MM.1S (cell line): Measurements from ENCODE around the gene RIPK4.

Experiments used
- DNase-seq: peaks from one replicate; pipeline ENCODE4 v3.0.0-alpha.2; 2015
- H2AFZ ChIP-seq: fragments of 300-600 bp; sonication (generic); 2 replicates; pipeline ENCODE4 v1.6.0; 2016; ENCODE audit warnings: antibody characterized with exemption, low read length
- H3F3A ChIP-seq: fragments of 300-600 bp; sonication (generic); 2 replicates; pipeline ENCODE4 v1.6.1; 2016; ENCODE audit warnings: mild to moderate bottlenecking, antibody characterized with exemption, low read length, moderate library complexity, mixed read lengths; ENCODE audit not compliant: insufficient read depth
- H3K27ac ChIP-seq: fragments of 300-600 bp; sonication (generic); 2 replicates; pipeline ENCODE4 v1.5.1; 2016; ENCODE audit warnings: mild to moderate bottlenecking, low read length
- H3K27me3 ChIP-seq: fragments of 300-600 bp; sonication (generic); replicated peaks from 2 replicates; pipeline ENCODE4 v1.6.0; 2016; ENCODE audit warnings: low read length; ENCODE audit not compliant: insufficient read depth
- H3K36me3 ChIP-seq: fragments of 300-600 bp; sonication (generic); replicated peaks from 2 replicates; pipeline ENCODE4 v1.6.1; 2016; ENCODE audit warnings: mild to moderate bottlenecking, low read length, mixed read lengths; ENCODE audit not compliant: insufficient read depth
- H3K4me1 ChIP-seq: fragments of 300-600 bp; sonication (generic); 2 replicates; pipeline ENCODE4 v1.6.1; 2016; ENCODE audit warnings: low read length, mixed read lengths
- H3K4me2 ChIP-seq: fragments of 300-600 bp; sonication (generic); 2 replicates; pipeline ENCODE4 v1.6.0; 2016; ENCODE audit warnings: low read depth, low read length
- H3K4me3 ChIP-seq: fragments of 300-600 bp; sonication (generic); 2 replicates; pipeline ENCODE4 v1.5.1; 2016; ENCODE audit warnings: low read length, mixed read lengths
- H3K79me2 ChIP-seq: fragments of 300-600 bp; sonication (generic); 2 replicates; pipeline ENCODE4 v1.6.1; 2016; ENCODE audit warnings: mixed run types, low read length, mixed read lengths
- H3K9ac ChIP-seq: fragments of 300-600 bp; sonication (generic); 2 replicates; pipeline ENCODE4 v1.6.1; 2016; ENCODE audit warnings: low read length, mixed read lengths
- H3K9me2 ChIP-seq: fragments of 300-600 bp; sonication (generic); replicated peaks from 2 replicates; pipeline ENCODE4 v1.6.1; 2016; ENCODE audit warnings: mild to moderate bottlenecking, low read length, mixed read lengths; ENCODE audit not compliant: insufficient read depth
- H3K9me3 ChIP-seq: fragments of 300-600 bp; sonication (generic); replicated peaks from 2 replicates; pipeline ENCODE4 v1.6.1; 2016; ENCODE audit warnings: mild to moderate bottlenecking, low read length, mixed read lengths; ENCODE audit not compliant: insufficient read depth
- H4K20me1 ChIP-seq: fragments of 300-600 bp; sonication (generic); 2 replicates; pipeline ENCODE4 v1.6.1; 2016; ENCODE audit warnings: mild to moderate bottlenecking, low read length, moderate library complexity, mixed read lengths; ENCODE audit not compliant: insufficient read depth
- CTCF ChIP-seq: fragments of 300-600 bp; sonication (generic); IDR thresholded peaks from 2 replicates; pipeline ENCODE4 v1.5.1; 2016; ENCODE audit warnings: antibody characterized with exemption, low read length, mixed read lengths
- EZH2 ChIP-seq: fragments of 300-600 bp; sonication (generic); optimal IDR thresholded peaks from 2 replicates; pipeline ENCODE3; 2017; ENCODE audit warnings: low read depth, mild to moderate bottlenecking, antibody characterized with exemption, low read length, mixed read lengths
- EZH2phosphoT487 ChIP-seq: fragments of 300-600 bp; sonication (generic); IDR thresholded peaks from 2 replicates; pipeline ENCODE4 v1.6.1; 2018; ENCODE audit warnings: antibody characterized with exemption, low read length

Gene RIPK4

GRCh38 chr21:41805643-41806042, 38.8 kb upstream of the RIPK4 start:
- Histone ChIP-seq H3K4me3 (no peak overlapping the region), H3K36me3 (no peaks in the 10 kb centered on the region), H4K20me1 (no peaks in the 10 kb centered on the region), H3F3A (no peaks in the 10 kb centered on the region), H2AFZ (no peak overlapping the region), H3K9me2 (no peaks in the 10 kb centered on the region), H3K27me3 (no peaks in the 10 kb centered on the region), H3K27ac (no peak overlapping the region), H3K9me3 (no peaks in the 10 kb centered on the region), H3K4me1 (peaks cover 2% of the 10 kb centered on the region; the same call in 1 of the 2 replicates), H3K9ac (no peak overlapping the region), H3K79me2 (0 out of 2 replicates have a peak, but pooled peaks cover 5% of the 10 kb centered on the region), H3K4me2 (no peak overlapping the region)
- no peak for TF ChIP-seq CTCF
- TF ChIP-seq EZH2phosphoT487: no peak
- no peak for TF ChIP-seq EZH2
- DNase-seq: no peak

- Histone ChIP-seq H3F3A (0 out of 2 replicates have a peak, but pooled peaks cover 2% of the 10 kb centered on the region), H3K79me2 (0 out of 2 replicates have a peak, but pooled peaks cover 5% of the 10 kb centered on the region), H3K36me3 (no peaks in the 10 kb centered on the region), H3K4me3 (no peak overlapping the region), H3K9me2 (no peaks in the 10 kb centered on the region), H3K9ac (no peak overlapping the region), H4K20me1 (no peaks in the 10 kb centered on the region), H2AFZ (no peak overlapping the region), H3K9me3 (no peaks in the 10 kb centered on the region), H3K27me3 (no peaks in the 10 kb centered on the region), H3K4me2 (no peak overlapping the region), H3K4me1 (peaks cover 8% of the 10 kb centered on the region; the same call in 1 of the 2 replicates), H3K27ac (no peak overlapping the region)
- DNase-seq: no peak
- TF ChIP-seq CTCF (no peak), EZH2phosphoT487 (no peak), EZH2 (no peak)
These were observed 38.2 kb upstream of the RIPK4 start for GRCh38 chr21:41805038-41805437.

- Histone ChIP-seq H2AFZ (no peak overlapping the region), H3K4me1 (peaks cover 13% of the 10 kb centered on the region), H3K9me3 (no peaks in the 10 kb centered on the region), H3K9me2 (no peaks in the 10 kb centered on the region), H4K20me1 (no peaks in the 10 kb centered on the region), H3K79me2 (0 out of 2 replicates have a peak, but pooled peaks cover 5% of the 10 kb centered on the region), H3K36me3 (no peaks in the 10 kb centered on the region), H3K9ac (no peak overlapping the region), H3K4me2 (no peak overlapping the region), H3F3A (0 out of 2 replicates have a peak, but pooled peaks cover 2% of the 10 kb centered on the region), H3K27me3 (no peaks in the 10 kb centered on the region), H3K27ac (no peak overlapping the region), H3K4me3 (no peak overlapping the region)
- no peak for DNase-seq
- no peak for TF ChIP-seq CTCF
- no peak for TF ChIP-seq EZH2phosphoT487
- no peak for TF ChIP-seq EZH2
These were observed 37.5 kb upstream of the RIPK4 start for GRCh38 chr21:41804381-41804780.
